GM12891 (cell line): Measurements from ENCODE around the gene TRPM8.

Experiments
- POLR2A ChIP-seq: IDR thresholded peaks from 2 replicates; pipeline ENCODE4 v1.6.1; 2011; ENCODE audit warnings: low read depth, low read length, control low read depth
- POLR2AphosphoS5 ChIP-seq: IDR thresholded peaks from 2 replicates; pipeline ENCODE4 v1.6.1; 2011; ENCODE audit warnings: low read depth, low read length, control low read depth
- SPI1 ChIP-seq: IDR thresholded peaks from 2 replicates; pipeline ENCODE4 v1.6.1; 2011; ENCODE audit warnings: low read depth, low read length, control low read depth

DNA sequence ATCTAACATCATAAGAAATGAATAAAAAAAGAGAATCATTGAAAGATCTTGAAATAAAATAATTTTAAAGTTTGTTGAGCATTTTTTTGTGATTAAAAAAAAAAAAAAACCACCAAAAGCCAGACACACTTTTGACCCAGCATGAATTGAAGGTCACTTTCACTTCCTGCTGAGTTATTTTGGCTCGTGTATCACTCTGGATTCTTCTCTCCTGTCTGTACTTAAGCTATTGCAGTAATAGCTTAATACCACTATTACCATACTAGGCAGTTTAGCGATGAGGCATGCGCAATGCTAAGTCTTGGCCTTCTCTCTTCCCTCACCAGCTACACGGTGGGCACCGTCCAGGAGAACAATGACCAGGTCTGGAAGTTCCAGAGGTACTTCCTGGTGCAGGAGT lies 78.8 kb downstream of the TRPM8 start:
- TF ChIP-seq POLR2AphosphoS5 (no peak), SPI1 (peak; percentile 50), POLR2A (no peak)
